IPS DF 4.7 (cell line): ENCODE results near the gene DNAI1.

Experiments
- DNase-seq: peaks from one replicate; pipeline ENCODE4 v3.0.0-alpha.2; 2013; ENCODE audit warnings: low spot score; ENCODE audit errors: extremely low read depth

DNAI1 gene

GRCh38 chr9:34541540-34541939, 82.9 kb downstream of the DNAI1 start:
- DNase-seq: no peak

GRCh38 chr9:34544035-34544434, 85.4 kb downstream of the DNAI1 start:
- DNase-seq: no peak

- DNase-seq: no peak
Measured at GRCh38 chr9:34545497-34545896, 86.9 kb downstream of the DNAI1 start.

- DNase-seq: no peak
Measured at GRCh38 chr9:34546102-34546833, 87.7 kb downstream of the DNAI1 start.

- no peak for DNase-seq
Measured at GRCh38 chr9:34546834-34547827, 88.5 kb downstream of the DNAI1 start.

- no peak for DNase-seq
Measured at GRCh38 chr9:34547960-34548611, 89.5 kb downstream of the DNAI1 start.

- no peak for DNase-seq
Measured at GRCh38 chr9:34549407-34549732, 90.8 kb downstream of the DNAI1 start.

GRCh38 chr9:34550016-34550680, 91.5 kb downstream of the DNAI1 start:
- no peak for DNase-seq

- no peak for DNase-seq
Measured at GRCh38 chr9:34550681-34551270, 92.2 kb downstream of the DNAI1 start.

GRCh38 chr9:34551751-34552605, 93.4 kb downstream of the DNAI1 start:
- DNase-seq: no peak

GRCh38 chr9:34552606-34552981, 94.0 kb downstream of the DNAI1 start:
- DNase-seq: no peak

GRCh38 chr9:34552986-34553385, 94.4 kb downstream of the DNAI1 start:
- DNase-seq: no peak

- no peak for DNase-seq
Measured at GRCh38 chr9:34553511-34554021, 95.0 kb downstream of the DNAI1 start.

- DNase-seq: no peak
Measured at GRCh38 chr9:34554211-34555001, 95.8 kb downstream of the DNAI1 start.

GRCh38 chr9:34555002-34555348, 96.4 kb downstream of the DNAI1 start:
- no peak for DNase-seq

GRCh38 chr9:34555500-34555899, 96.9 kb downstream of the DNAI1 start:
- no peak for DNase-seq

- DNase-seq: no peak
Measured at GRCh38 chr9:34555936-34556525, 97.4 kb downstream of the DNAI1 start.

- no peak for DNase-seq
Measured at GRCh38 chr9:34556949-34557348, 98.3 kb downstream of the DNAI1 start.
